GM12878 (cell line): ENCODE measurements around the gene DNAI7. TPM values are rescaled to one million over a fixed set of nuclear protein-coding genes. Genes with fewer than 3 reads are reported as not detected.

Source experiments
- ATAC-seq: fragments of 200-7000 bp; cut with Tn5 transposase; 3 replicates; pipeline ENCODE4 v1.9.1; 2020; ENCODE audit warnings: mild to moderate bottlenecking, moderate library complexity
- BruUV-seq: library from RNA; stranded (reverse); fragments of 400-500 nt; replicated peaks from 2 replicates; lab custom pipeline; 2021; lab: Mats Ljungman, UMichigan
- CTCF ChIA-PET: fragments of 300-600 bp; sonication (Branson Sonifier 250); formaldehyde crosslinking; extraction: SDS; loops from one replicate; lab custom pipeline; 2021; ENCODE audit warnings: inconsistent platforms; lab: Yijun Ruan, JAX
- POLR2A ChIA-PET: fragments of 350-600 bp; formaldehyde crosslinking; extraction: SDS; loops from one replicate; lab custom pipeline; 2021; ENCODE audit warnings: inconsistent platforms; lab: Charles Lee
- RAD21 ChIA-PET: fragments of 300-600 bp; sonication (Branson Sonifier 250); formaldehyde crosslinking; loops from one replicate; lab custom pipeline; 2023; ENCODE audit warnings: antibody characterized with exemption; ENCODE audit not compliant: unreplicated experiment; lab: Charles Lee
- SMC1A ChIA-PET: fragments of 300-600 bp; sonication (Branson Sonifier 250); formaldehyde crosslinking; loops from one replicate; lab custom pipeline; 2023; ENCODE audit not compliant: unreplicated experiment, uncharacterized antibody; lab: Charles Lee
- DNase-seq: peaks from one replicate; pipeline ENCODE4 v3.0.0-alpha.2; 2011; ENCODE audit warnings: low read depth, low spot score
- FAIRE-seq: peaks from 3 replicates; lab custom pipeline; 2011; peaks lifted over from hg19 to GRCh38; lab: Jason Lieb, UNC
- H2AFZ ChIP-seq: 2 replicates; pipeline ENCODE4 v1.6.0; 2011; ENCODE audit warnings: low read depth, low read length, control low read depth; ENCODE audit not compliant: control insufficient read depth
- H3K27ac ChIP-seq: 2 replicates; pipeline ENCODE4 v1.5.1; 2011; ENCODE audit warnings: control low read depth; ENCODE audit not compliant: control insufficient read depth, insufficient read depth
- H3K27me3 ChIP-seq, 2 experiments: replicated peaks in 1 of 2; 2 replicates each; pipeline versions ENCODE4 v1.6.0 to v1.6.1; 2011; ENCODE audit warnings: low read length in 1 of 2; ENCODE audit not compliant: control insufficient read depth in 2 of 2, insufficient read depth in 2 of 2
- H3K36me3 ChIP-seq, 2 experiments: 2 replicates each; pipeline ENCODE4 v1.5.1; 2011; ENCODE audit warnings: low read length in 1 of 2; ENCODE audit not compliant: control insufficient read depth in 2 of 2, insufficient read depth in 2 of 2
- H3K4me1 ChIP-seq: 2 replicates; pipeline ENCODE4 v1.6.1; 2011; ENCODE audit warnings: mild to moderate bottlenecking, low read length, moderate library complexity, mixed read lengths; ENCODE audit not compliant: control insufficient read depth, insufficient read depth
- H3K4me2 ChIP-seq: 2 replicates; pipeline ENCODE4 v1.6.0; 2011; ENCODE audit warnings: control low read depth; ENCODE audit not compliant: control insufficient read depth, insufficient read depth
- H3K4me3 ChIP-seq: fragments of 200-600 bp; sonication (generic); 2 replicates; pipeline ENCODE4 v1.5.1; 2016
- H3K79me2 ChIP-seq: 2 replicates; pipeline ENCODE4 v1.6.0; 2011; ENCODE audit warnings: low read length; ENCODE audit not compliant: control insufficient read depth, insufficient read depth
- H3K9ac ChIP-seq: 2 replicates; pipeline ENCODE4 v1.8.0; 2011; ENCODE audit warnings: low read length, control low read depth, mixed read lengths; ENCODE audit not compliant: control insufficient read depth, insufficient read depth
- H3K9me3 ChIP-seq: replicated peaks from 3 replicates; pipeline ENCODE4 v1.5.1; 2011; ENCODE audit warnings: mild to moderate bottlenecking, low read length; ENCODE audit not compliant: control insufficient read depth, insufficient read depth
- H4K20me1 ChIP-seq: 2 replicates; pipeline ENCODE4 v1.6.0; 2011; ENCODE audit not compliant: control insufficient read depth, insufficient read depth
- CBX5 ChIP-seq: sonication (generic); IDR thresholded peaks from 2 replicates; pipeline ENCODE4 v1.6.1; 2016; ENCODE audit warnings: low read depth, moderate library complexity, mild to moderate bottlenecking, inconsistent platforms
- CHD1 ChIP-seq: IDR thresholded peaks from 2 replicates; pipeline ENCODE4 v1.6.1; 2012; ENCODE audit warnings: low read depth, low read length, improper control_type of control experiment
- KLF5 ChIP-seq: fragments of 450-650 bp; IDR thresholded peaks from 2 replicates; pipeline ENCODE4 v1.6.1; 2014; ENCODE audit warnings: mild to moderate bottlenecking; ENCODE audit not compliant: partially characterized antibody
- MTA3 ChIP-seq: IDR thresholded peaks from 2 replicates; pipeline ENCODE4 v1.6.1; 2012; ENCODE audit warnings: low read length, inconsistent platforms, borderline replicate concordance
- NFYB ChIP-seq: IDR thresholded peaks from 2 replicates; pipeline ENCODE4 v1.6.1; 2011; ENCODE audit warnings: low read depth, mild to moderate bottlenecking, low read length, improper control_type of control experiment, moderate library complexity; ENCODE audit not compliant: insufficient read depth
- NR2F1 ChIP-seq: fragments of 450-650 bp; conservative IDR thresholded peaks from 2 replicates; pipeline ENCODE4 v1.6.1; 2017; ENCODE audit warnings: mild to moderate bottlenecking
- SP1 ChIP-seq: IDR thresholded peaks from one replicate; pipeline ENCODE4 v1.6.1; 2011; ENCODE audit warnings: low read depth, low read length
- STAT1 ChIP-seq: fragments of 450-650 bp; conservative IDR thresholded peaks from 2 replicates; pipeline ENCODE4 v1.6.1; 2014; ENCODE audit warnings: antibody characterized with exemption, mild to moderate bottlenecking
- ZZZ3 ChIP-seq: IDR thresholded peaks from 2 replicates; pipeline ENCODE4 v1.6.1; 2011; ENCODE audit warnings: low read depth; ENCODE audit not compliant: control insufficient read depth, insufficient read length
- WGBS: methylation state at CpG from one replicate; pipeline ENCODE4 v1.1.6; 2016; ENCODE audit warnings: low lambda C conversion rate; ENCODE audit not compliant: insufficient replicate concordance, insufficient coverage; ENCODE audit errors: missing lambda C conversion rate; 5-methylcytosine and 5-hydroxymethylcytosine counted together
- in situ Hi-C: fragments of 300-500 bp; cut with MboI; formaldehyde crosslinking; loops from 9 replicates; pipeline ENCODE4 v1.14.3; 2018; ENCODE audit warnings: mixed read lengths
- intact Hi-C: fragments of 100-400 bp; cut with micrococcal nuclease; formaldehyde crosslinking; loops from one replicate; pipeline ENCODE4 v1.14.2; 2022; ENCODE audit not compliant: unreplicated experiment
- polyA plus RNA-seq, 11 experiments: library from polyadenylated mRNA; depleted of rRNA in 4 of 11; unstranded in 6 of 11; stranded (reverse) in 5 of 11; fragments of >200 nt; fragmentation: Nextera tagmentation in 4 of 11; fragmentation: Illumina TruSeq in 1 of 11; extraction: Ambion mirVana in 4 of 11; extraction: Trizol in 1 of 11; gene quantifications; 1 replicate in 1 of 11; 2 replicates in 10 of 11; pipeline versions ENCODE4 v1.2.1 to v1.2.3, GENCODE V29; 2011 to 2016; ENCODE audit warnings: inconsistent platforms in 2 of 11, missing spikeins in 2 of 11, low read depth in 1 of 11
- total RNA-seq, 4 experiments: library from RNA; depleted of rRNA in 3 of 4; stranded (reverse); fragments of >200 nt in 3 of 4; fragmentation: Illumina TruSeq in 1 of 4; extraction: Trizol in 1 of 4; gene quantifications; 2 replicates each; pipeline versions ENCODE4 v1.2.1 to v1.2.3, GENCODE V29; 2013 to 2021
- TF ChIP-seq, protein P1 (sequence below): fragments of 450-650 bp; IDR thresholded peaks from 2 replicates; pipeline ENCODE4 v1.6.1; 2016; ENCODE audit warnings: mild to moderate bottlenecking
- TF ChIP-seq, protein P2 (sequence below): fragments of 450-650 bp; formaldehyde crosslinking; IDR thresholded peaks from 2 replicates; pipeline ENCODE4 v1.5.0; 2022; ENCODE audit warnings: mild to moderate bottlenecking, missing genetic modification characterization

Gene DNAI7
- total and polyA plus RNA-seq, 10 of the 15 experiments (the other 5 are each of a cell fraction or from before 2014, with no cell fraction given) = 0.05 to 0.48 (median 0.13) TPM; not detected in 4

DNA sequence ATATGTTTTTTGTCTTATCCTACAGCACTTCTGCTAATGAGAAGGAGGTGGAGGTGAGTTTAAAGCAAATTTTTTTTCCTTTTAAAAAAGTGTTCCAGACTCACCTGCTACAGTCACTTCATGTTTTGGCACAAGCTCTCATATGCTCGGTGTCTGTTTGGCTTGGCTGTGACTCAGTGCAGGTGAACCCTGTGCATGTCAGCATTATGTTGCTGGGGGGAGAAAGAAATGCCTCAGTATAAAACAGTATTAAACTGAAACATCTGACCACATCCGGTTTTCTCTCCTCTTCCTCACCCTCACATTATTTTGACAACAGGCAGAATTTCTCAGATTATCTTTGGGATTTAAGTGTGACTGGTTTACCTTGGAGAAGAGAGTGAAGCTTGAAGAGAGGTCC is 105.2 kb downstream of the DNAI7 start (continued):
- no peak for TF ChIP-seq NFYB
- TF ChIP-seq, all 136 proteins: peak for 0

DNA sequence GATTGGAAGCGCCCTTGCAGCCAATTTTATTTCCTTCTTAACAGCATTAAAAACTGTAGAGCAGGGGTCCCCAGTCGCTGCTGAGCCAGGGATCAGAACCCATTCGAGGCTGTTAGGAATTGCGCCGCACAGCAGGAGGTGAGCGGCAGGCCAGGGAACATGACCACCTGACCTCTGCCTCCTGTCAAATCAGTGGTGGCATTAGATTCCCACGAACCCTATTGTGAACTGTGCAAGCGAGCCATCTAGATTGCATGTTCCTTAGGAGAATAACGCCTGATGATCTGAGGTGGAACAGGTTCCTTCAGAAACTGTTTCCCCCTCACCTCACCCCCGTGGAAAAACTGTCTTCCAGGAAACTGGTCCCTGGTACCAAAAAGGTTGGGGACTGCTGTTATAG is 107.4 kb downstream of the DNAI7 start:
- peaks cover 14 to 59% of the 10 kb centered on the region in 2 experiments for H3K36me3 ChIP-seq
- H2AFZ ChIP-seq = no peak overlapping the region
- peaks cover 9% of the 10 kb centered on the region for H3K4me1 ChIP-seq

More for the DNA sequence above, 107.4 kb downstream of the DNAI7 start:
- ChIA-PET CTCF (no interaction called here), SMC1A (interaction anchor here (1.4 kb wide), 1 partner anchor 20 kb away, joined by 3 read pairs; no protein-coding TSS in a partner anchor), POLR2A (no interaction called here), RAD21 (no interaction called here)
- BruUV-seq = no TSS peak
- Histone ChIP-seq H3K9ac (no peak overlapping the region), H3K4me3 (no peak overlapping the region), H4K20me1 (no peaks in the 10 kb centered on the region), H3K9me3 (no peaks in the 10 kb centered on the region), H3K79me2 (no peaks in the 10 kb centered on the region), H3K27me3 (no peaks in the 10 kb centered on the region), H3K27ac (no peak overlapping the region), H3K4me2 (no peak overlapping the region)
- intact Hi-C loops (no loop called here), in situ Hi-C loops (no loop called here)
- 87% methylated on average over 10 of the region's 10 CpGs for WGBS
- ATAC-seq (no peak), FAIRE-seq (no peak), DNase-seq (no peak)
- TF ChIP-seq KLF5 (no peak), SP1 (no peak), CBX5 (no peak), MTA3 (no peak), CHD1 (no peak), NR2F1 (no peak), ZZZ3 (no peak), STAT1 (no peak)
- TF ChIP-seq, protein P1, sequence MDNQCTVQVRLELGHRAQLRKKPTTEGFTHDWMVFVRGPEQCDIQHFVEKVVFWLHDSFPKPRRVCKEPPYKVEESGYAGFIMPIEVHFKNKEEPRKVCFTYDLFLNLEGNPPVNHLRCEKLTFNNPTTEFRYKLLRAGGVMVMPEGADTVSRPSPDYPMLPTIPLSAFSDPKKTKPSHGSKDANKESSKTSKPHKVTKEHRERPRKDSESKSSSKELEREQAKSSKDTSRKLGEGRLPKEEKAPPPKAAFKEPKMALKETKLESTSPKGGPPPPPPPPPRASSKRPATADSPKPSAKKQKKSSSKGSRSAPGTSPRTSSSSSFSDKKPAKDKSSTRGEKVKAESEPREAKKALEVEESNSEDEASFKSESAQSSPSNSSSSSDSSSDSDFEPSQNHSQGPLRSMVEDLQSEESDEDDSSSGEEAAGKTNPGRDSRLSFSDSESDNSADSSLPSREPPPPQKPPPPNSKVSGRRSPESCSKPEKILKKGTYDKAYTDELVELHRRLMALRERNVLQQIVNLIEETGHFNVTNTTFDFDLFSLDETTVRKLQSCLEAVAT = no peak
- TF ChIP-seq, protein P2, sequence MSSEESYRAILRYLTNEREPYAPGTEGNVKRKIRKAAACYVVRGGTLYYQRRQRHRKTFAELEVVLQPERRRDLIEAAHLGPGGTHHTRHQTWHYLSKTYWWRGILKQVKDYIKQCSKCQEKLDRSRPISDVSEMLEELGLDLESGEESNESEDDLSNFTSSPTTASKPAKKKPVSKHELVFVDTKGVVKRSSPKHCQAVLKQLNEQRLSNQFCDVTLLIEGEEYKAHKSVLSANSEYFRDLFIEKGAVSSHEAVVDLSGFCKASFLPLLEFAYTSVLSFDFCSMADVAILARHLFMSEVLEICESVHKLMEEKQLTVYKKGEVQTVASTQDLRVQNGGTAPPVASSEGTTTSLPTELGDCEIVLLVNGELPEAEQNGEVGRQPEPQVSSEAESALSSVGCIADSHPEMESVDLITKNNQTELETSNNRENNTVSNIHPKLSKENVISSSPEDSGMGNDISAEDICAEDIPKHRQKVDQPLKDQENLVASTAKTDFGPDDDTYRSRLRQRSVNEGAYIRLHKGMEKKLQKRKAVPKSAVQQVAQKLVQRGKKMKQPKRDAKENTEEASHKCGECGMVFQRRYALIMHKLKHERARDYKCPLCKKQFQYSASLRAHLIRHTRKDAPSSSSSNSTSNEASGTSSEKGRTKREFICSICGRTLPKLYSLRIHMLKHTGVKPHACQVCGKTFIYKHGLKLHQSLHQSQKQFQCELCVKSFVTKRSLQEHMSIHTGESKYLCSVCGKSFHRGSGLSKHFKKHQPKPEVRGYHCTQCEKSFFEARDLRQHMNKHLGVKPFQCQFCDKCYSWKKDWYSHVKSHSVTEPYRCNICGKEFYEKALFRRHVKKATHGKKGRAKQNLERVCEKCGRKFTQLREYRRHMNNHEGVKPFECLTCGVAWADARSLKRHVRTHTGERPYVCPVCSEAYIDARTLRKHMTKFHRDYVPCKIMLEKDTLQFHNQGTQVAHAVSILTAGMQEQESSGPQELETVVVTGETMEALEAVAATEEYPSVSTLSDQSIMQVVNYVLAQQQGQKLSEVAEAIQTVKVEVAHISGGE = no peak
